NCI-H1417 treated with DMSO at 0.1 percent for 48 hours (cell line): ENCODE measurements around the gene SLC9A7.

Experiments used
- DNase-seq: peaks from one replicate; lab custom pipeline; 2025; lab: John Stamatoyannopoulos, UW

Gene SLC9A7

DNA sequence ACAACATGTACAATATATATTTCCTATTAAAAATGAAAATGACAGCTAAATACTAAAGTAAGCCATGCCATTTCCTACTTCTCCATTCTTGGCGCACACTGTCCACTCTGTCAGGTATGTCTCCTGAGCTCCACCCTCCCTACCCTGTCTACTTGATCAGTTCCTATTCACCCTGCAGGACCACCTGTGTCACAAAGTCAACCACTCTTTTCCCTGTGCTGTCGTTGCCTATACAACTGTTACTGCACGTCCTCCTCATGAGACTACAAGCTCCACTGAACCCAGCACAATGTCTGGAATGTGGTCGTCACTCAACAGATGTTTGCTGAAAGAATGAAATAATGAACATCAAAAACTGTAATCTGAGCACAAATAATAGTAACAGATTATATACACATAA, 54.9 kb downstream of the SLC9A7 start:
- DNase-seq = no peak

DNA sequence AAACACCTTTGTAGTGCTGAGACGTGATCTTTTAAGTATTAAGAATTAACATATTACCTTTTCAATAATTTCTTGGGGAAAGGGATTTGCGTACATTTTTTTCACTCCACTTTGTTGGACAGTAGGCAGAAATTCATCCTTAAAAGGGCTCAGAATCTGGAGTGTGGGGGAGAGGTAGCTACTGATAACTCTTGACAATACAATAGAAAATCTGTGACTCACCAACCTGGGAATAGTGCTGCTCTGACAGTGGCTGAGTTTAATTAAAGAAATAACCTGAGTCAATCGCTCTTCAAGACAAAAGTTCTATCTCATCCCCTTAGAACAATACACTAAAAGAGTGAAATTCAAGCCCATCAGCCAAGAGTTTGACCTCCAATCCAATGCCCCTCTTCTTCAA, 60.2 kb downstream of the SLC9A7 start:
- no peak for DNase-seq

DNA sequence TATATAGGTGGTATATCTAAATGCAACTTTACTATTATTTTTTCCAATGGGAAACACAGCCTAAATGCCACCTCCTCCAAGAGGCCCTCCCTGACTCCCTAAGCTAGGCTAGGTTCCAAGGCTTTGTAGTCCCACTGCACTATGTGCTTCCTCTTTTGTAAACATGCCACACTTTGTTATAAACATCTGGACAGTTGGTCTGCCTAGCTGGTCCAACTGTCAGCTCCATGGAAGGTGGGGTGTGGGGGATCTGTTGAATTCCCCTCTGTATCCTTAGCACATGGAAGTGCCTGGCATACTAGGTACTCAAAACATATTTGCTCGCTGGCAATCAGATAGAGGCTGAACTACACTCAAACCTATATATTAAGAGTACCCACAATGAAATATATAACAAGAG, 63.4 kb downstream of the SLC9A7 start:
- no peak for DNase-seq

DNA sequence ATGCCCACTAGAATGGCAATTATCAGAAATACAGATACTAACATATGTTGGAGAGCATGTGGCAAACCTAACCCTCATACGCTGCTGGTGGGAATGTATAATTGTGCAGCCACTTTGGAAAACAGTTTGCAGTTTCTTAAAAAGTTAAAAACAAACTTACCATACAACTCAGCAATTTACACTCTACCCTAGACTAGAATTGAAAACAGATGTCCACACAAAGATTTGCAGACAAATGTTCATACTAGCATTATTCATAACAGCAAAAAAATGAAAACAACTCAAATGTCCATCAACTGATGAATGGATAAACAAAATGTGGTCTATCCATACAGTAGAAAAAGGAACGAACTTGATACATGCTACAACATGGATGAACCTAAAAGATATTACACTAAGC, 64.4 kb downstream of the SLC9A7 start:
- DNase-seq = no peak

DNA sequence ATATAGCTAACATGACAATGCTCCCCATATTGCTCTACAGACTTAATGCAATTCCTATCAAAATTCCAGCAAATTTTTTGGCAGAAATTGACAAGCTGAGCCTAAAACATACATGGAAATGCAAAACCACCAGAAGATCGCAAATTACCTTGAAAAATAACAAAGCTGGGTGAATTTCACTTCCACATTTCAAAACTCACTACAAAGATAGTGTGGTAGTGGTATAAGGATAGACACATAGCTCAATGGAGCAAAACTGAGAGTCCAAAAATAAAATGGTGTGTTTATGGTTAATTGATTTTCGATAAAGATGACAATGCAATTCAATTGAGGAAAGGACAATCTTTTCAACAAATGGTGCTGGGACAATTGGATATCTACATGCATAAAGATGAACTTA, 65.8 kb downstream of the SLC9A7 start:
- DNase-seq = no peak

DNA sequence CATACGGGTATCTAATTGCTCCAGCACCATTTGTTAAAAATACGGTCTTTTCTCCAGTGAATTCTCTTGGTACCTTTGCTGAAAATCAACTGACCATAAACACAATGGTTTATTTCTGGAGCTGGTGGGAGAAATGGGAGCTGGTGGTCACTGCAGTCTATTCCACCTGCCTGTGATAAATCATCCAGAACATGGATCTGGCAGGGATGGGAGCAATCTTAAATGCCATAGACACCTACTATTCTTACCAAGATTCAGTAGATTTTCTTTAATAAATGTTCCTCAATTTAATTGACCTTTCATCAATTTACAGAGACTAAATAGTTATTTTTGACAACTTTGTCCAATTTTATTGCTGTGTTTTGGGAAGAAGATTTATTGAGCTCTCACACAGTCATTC, 68.1 kb downstream of the SLC9A7 start:
- DNase-seq = no peak

DNA sequence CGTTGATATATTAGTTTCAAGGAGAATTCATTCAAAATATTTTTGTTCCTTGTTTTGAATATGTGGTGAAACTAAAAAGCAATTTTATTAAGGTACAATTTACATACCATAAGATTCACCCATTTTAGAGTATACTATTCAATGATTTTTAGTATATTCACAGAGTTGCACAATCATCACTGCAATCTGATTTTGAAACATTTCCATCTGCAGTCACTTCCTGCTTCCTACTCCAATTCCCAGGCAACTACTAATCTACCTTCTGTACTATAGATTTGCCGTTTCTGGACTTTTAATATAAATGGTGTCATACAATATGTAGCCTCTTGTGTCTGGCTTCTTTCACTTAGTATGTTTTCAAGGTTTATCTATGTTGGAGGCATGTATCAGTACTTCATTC, 71.3 kb downstream of the SLC9A7 start:
- DNase-seq = no peak

DNA sequence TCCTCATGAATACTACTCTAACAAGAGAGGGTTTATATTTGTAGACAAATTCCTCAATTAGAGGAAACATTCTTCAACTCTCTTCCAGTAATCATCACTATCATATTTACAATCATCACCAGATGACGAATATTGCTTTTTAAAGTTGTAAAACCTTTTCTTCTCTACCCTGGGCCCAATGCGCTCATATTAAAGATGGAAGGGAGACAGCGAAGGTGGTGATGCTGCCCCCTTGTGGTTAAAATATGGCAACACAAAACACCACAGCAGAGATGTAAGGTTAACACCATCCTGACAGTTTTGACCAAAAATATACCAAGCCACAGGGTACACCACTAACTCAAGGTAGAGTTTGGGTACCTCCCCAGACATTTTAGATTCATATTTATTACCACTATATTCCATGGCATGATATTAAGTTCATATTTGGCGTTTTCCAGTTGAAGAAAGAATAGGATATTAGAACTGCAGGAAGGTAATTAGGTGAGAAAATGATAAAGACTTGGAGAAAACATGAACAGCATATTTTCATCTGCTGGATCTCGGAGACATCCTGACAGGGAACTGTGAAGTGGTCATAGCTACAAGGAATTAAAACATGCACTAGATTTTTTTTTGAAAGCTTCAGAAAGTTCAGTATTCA, 72.8 kb downstream of the SLC9A7 start:
- DNase-seq = no peak

DNA sequence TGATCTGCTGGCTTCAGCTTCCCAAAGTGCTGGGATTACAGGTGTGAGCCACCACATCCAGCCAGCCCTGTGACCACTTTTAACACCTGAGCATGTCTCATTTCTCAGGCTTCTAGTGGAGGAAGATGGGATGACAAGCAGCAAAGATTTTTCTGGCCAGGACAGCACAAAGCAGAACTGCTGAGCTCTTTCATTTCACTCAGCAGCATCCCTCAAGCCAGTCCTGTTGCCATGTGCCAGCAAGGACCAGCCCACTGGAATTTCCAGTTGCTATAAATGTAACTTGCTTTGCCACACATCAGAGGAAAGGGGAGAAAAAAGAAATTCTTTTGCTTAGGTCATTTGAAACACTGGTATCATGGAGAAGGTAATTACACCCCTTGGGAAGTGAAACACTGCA, 75.9 kb downstream of the SLC9A7 start:
- no peak for DNase-seq

DNA sequence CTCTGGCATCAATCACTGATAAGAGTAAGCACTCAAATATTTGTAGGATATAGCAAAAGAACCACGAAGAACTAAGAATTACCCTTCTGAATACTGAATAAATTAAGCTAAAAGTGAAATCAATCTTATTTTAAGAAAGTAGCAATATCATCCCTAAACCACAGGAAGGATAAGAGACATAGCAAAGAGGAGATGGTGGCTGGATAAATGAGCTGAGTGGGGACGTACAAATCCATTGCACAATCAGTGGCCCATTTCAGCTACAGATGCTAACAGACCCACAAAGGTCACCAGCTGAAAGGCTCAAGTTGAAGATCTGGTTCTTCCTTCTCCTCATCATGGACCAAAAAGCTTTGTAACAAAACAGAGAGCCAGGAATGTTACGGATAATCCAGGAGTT, 77.1 kb downstream of the SLC9A7 start:
- DNase-seq = no peak

DNA sequence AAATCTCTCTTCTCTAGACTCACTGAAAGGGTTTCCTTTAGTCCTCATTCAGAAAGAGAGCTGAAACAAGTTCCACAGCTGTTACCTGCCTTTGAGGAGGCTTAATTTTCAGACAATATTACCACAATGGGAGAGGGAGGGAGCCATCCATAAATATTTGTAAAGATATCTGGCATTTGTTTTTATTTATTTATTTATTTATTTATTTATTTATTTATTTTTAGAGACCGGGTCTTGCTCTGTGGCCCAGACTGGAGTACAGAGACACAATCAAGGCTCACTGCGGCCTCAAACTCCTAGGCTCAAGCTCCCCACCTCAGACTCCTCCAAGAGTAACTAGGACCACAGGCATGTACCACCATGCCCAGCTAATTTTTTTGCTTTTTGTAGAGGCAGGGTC, 80.7 kb downstream of the SLC9A7 start:
- DNase-seq = no peak

DNA sequence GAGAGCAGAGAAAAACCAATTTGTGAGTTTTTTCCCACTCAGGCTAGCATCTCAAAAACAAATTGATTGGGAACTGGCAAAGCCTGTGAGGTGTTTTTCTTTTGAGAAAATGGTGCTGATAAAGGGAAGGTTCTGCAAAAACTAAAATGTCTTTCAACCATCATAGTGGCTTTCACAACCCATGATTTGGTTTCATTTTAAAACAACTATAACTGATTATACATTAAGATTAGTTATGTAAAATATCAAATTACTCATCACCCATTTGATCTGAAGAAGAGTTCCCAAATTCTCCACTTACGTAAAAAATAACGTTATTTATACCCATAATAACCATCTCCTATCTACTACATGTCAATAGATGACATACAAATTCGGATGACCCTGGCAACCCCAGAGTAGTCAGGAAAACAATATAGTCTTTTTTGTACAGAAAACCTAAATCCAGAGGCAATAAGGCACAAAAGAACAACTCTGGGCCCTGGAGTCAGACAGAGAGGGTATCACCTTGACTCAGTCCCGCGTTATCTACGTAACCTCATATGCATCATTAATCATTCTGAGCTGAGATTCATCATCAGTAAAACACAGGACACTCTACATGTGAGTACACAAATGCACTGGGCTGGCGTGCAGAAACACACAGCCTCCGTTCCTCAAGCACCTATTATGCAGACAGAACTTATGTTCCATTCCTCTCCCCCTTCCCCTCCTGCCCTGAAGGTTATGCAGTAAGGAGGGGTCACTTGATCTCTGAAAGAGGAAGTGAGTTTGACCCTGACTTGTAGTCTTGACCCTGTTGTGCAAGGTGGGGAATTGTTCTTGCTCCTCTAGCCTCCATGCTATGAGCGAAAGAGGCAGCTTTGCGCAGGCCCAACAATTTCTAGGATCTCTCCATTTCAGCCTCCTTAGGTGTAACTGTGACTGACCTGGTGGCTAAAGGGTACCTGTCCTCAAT, 82.2 kb downstream of the SLC9A7 start:
- DNase-seq = no peak

DNA sequence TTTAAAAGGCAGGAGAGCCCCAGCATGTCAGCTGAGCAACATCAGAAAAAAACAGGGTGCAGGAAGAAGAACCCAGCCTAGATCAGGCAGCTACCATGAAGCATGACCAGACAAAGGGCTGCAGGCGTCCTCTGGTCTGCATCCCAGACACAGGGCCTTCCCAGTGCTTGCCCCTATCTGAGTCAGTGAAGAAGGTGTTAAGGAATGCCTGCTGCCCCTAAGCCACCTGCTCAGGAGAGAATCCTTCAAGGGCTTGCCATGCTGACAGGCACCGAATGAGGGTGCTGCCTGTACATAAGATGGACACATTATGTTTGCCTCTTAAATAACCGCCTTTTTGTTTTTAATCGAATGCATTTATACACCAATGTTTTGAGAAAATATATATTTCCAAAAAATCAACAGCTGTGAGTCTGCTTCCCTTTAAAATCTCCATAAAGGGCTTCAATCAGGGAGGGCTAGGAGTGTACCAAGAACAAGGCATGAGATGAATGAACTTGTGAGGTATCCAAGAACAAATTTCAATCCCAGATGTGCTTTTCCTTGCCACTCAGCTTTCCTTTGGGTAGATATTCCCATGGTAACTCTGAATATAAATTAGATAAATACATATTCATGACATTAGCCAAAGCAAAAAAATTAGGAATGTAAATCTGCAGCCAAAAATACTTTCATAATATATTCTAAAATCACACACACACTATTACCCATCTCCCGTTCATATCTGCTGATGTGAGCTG, 85.1 kb downstream of the SLC9A7 start:
- no peak for DNase-seq

DNA sequence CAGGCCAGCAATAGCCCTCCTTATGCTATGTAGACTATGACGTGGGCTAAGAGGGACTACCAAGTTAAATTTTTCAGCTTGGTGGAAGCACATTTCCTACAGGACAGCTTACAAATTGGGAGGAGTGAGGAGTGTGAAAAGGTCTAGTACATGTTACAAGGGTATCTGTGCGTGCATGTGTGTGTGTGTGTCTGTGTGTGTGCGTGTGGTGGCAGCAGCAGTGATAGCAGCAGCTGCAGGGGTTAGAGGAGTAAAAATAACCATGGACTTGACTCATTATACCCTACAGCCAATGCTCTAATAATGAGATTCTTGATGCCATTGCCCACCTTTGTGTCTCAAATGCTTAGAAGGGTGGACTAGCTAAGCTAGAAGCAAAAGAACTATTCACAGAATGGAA, 88.6 kb downstream of the SLC9A7 start:
- no peak for DNase-seq

DNA sequence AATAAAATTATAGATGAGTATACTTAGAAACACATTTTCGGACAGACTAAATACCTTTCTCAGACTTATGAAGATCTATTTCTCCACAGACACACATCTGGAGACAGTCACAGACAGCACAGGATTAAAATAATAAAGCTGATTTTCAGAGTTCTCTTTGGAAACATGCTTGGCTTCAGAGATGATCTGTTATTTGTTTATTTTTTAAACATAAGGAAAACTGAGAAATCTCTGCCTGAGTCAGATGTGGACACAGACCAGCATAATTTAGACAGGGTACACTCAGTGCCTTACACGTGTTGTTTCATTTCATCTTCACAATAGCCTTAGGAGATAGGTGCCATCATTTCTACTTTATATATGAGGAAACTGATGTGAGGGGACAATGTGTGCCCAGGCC, 92.1 kb downstream of the SLC9A7 start:
- no peak for DNase-seq

DNA sequence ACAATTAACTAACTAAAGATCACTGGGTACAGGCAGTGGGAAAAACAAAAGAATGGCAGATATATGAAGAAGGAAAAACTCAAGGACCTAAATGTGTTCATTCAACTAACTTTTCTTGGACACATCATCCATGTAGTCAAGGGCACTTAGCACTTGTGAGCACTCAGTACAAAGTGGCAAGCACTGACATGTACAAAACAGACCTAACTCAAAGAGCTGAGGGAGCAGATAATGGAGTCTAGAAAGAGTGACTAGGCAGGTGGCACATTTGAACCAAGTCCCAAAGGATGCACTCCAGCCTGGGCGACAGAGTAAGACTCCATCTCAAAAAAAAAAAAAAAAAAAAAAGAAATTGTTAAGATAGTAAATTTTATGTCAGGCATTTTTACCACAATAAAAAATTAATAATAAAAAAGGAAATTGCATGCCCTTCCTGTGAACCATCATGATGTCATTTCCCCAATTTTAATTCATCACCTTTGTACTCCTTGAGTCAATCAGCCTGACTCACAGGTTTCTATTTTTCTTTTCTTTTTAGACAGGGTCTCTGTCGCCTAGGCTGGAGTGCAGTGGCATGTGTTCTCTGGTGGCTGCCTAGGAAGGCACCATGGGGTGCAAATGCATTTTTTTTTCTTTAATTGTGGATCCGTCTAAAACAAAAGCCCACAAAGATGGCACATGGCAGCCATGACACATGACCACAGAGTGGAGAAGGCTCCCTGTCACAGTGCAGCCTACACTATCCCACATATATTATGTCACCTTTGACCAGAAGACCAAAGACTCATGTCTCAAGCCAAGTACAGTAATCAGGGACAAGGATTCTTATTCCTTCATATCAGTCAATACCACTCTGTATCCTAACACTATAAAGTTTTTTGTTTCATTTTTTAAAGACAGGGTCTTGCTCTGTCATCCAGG, 93.4 kb downstream of the SLC9A7 start:
- no peak for DNase-seq

DNA sequence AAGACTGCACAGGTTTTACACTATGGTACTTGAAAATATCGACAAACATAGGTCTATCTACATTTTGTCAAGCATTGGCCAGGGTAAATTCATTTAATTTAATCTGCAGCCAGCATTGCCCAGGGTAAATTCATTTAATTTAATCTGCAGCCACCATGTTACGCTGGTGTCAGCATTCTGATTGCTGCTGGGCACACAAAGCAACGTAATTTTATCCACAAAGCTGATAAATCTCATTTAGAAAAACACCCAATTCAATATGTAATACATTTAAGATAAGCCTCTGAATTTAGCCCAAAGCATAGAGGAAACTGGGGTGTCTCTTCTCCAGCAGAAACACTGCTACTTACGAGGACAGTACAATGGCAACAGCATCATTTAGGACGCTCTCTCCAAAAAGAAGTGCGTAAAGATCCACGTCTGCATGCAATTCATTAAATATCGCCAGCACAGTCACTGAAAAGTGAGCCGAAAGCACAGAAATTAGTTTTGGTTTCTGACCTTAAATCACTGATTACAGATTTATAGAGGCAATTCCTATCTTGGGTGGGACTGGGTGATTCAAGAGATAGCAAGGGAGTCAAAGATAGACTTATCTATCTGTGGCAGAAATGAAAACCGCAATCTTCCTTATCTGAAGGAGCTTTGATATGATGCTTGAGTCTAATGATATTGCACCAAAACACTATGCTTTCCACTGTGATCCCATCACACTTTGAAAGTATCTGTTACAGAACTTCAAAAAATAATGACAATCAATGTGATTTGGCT, 96.5 kb downstream of the SLC9A7 start:
- DNase-seq = no peak

DNA sequence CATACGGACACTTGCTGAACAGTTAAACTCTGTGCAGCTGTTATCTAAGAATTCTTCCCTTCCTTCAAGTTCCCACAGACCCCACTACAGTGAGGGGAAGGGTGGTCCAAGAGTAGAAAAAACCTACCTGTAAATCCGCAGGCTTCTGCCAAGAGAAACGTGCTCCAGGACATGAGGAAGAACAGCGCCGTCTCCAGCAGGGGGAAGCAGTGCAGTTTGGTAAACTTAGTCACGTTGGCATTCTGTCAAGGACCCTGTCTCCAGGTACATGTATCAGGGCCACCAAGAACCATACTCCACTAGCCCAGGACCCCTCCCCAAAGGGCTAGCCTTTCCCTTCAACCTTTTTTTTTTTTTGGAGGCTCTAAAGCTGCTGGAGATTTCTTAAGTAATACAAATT, 105.4 kb downstream of the SLC9A7 start:
- DNase-seq = no peak

DNA sequence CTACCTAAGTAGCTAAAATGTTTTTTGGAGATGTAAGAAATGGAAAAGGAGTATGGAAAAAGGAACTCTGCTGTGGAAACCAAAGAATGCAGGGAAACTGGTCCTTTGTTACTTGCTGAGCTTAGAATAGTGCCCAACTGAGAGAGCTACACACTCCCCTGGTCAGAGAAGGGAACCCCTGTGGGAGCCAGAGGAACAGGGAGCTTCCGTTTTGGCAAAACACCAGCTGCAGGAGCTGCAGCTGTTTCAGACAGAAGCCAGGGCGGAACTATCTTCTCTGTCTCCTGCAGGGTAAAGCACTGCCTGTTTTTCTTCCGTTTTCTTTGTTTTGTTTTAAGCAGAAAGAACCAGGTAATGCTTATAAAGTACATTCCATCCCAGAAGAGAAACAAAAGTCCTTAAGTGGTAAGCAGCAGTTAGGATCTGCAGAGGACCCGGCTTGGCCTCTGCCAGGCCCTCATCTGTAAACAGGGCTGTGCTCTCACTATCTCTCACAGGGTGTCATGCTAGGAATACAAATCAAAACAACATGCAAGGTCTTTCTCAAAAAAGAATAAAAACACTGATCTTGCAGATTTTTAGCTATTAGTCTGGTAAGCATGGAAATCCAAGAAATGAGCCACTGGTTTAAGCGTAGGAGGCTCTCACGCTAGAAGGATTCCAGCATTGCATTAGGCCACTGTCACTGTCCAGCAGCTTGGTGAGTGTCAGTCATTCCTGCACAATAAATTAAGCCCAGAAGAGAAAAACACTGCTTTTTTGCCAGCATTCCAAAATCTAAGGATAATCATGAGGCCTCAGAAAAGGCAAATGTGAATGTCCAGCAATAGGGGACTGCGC, 109.3 kb downstream of the SLC9A7 start:
- DNase-seq = peak; percentile 17

DNA sequence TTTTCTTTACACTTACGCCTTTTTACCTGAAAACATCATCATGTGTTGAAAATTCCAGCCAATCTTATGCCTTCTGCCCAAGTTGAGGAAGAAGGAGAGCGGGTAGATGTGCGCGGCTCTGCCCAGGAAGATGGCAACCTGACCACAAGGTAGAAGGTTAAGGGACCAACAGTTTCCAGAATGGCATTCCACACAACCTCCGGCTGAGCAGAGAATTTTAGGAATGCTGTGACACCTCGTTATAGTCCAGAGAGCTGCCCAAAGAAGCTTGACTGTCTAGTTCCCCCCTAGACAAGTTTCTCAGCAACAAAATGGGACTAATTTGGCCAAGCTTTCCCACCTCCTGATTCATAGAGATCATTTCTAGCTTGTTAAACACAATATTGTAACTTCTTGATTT, 110.3 kb downstream of the SLC9A7 start:
- no peak for DNase-seq
